ENCODE data around the gene ARID4B.

- no peak for TF ChIP-seq EZH2 (IDR thresholded peaks at IDR 0.05)
- no peak for TF ChIP-seq TCF7L2 (IDR thresholded peaks at IDR 0.05; ENCODE audit: borderline replicate concordance, extremely low read depth, insufficient read depth, insufficient read length)
- TF ChIP-seq RAD21 (IDR thresholded peaks at IDR 0.05; ENCODE audit: low read depth), result no peak
Observed at GRCh38 chr1:235328271-235329138, 526 bp upstream of the ARID4B start, which contains the start of gene GGPS1.
